ENCODE results near the gene RSBN1. TPM values are rescaled to one million over a fixed set of nuclear protein-coding genes. Genes with fewer than 3 reads are reported as not detected.

RSBN1 gene
- total and polyA plus RNA-seq, 8 donors: 15.6 to 26.8 (median 23.8) TPM

DNA sequence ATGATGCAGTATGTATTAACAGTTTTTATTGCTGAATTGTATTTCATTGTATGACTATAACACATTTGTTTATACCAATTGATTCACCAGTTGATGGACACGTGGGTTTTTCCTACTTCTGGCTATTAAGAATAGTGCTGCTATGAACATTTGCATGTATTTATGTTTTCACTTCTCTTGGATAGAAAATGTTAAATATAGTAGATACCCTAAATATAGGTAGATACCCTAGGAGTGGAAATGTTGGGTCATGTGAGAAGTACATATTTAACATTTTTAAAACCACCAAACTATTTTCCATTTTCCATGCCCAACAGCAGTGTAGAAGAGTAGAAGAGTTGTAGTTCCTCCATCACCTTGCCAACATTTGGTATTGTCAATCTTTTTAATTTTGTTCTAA lies 60.8 kb downstream of the RSBN1 start:
- no peaks in the 10 kb centered on the region for H3K27me3 ChIP-seq
- H3K36me3 ChIP-seq: peaks cover 0 to 47% of the 10 kb centered on the region in 2 donors
- TF ChIP-seq, protein P1, sequence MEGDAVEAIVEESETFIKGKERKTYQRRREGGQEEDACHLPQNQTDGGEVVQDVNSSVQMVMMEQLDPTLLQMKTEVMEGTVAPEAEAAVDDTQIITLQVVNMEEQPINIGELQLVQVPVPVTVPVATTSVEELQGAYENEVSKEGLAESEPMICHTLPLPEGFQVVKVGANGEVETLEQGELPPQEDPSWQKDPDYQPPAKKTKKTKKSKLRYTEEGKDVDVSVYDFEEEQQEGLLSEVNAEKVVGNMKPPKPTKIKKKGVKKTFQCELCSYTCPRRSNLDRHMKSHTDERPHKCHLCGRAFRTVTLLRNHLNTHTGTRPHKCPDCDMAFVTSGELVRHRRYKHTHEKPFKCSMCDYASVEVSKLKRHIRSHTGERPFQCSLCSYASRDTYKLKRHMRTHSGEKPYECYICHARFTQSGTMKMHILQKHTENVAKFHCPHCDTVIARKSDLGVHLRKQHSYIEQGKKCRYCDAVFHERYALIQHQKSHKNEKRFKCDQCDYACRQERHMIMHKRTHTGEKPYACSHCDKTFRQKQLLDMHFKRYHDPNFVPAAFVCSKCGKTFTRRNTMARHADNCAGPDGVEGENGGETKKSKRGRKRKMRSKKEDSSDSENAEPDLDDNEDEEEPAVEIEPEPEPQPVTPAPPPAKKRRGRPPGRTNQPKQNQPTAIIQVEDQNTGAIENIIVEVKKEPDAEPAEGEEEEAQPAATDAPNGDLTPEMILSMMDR (IDR thresholded peaks at IDR 0.05): no peak
- ATAC-seq (no peak), DNase-seq (no peak)
- intact Hi-C loops (cut with DNase I): no loop called here
- H3K4me3 ChIP-seq: no peak overlapping the region
- H3K9me3 ChIP-seq: no peaks in the 10 kb centered on the region
- peaks cover 0 to 7% of the 10 kb centered on the region in 2 donors for H3K4me1 ChIP-seq
- no peak overlapping the region for H3K27ac ChIP-seq

GRCh38 chr1:113751114-113751513 lies 61.2 kb downstream of the RSBN1 start:
- Histone ChIP-seq H3K4me3 (no peak overlapping the region), H3K27ac (no peak overlapping the region), H3K9me3 (no peaks in the 10 kb centered on the region), H3K4me1 (peaks cover 0 to 3% of the 10 kb centered on the region in 2 donors), H3K27me3 (no peaks in the 10 kb centered on the region), H3K36me3 (peaks cover 0 to 47% of the 10 kb centered on the region in 2 donors)
- DNase-seq (no peak), ATAC-seq (no peak)
- intact Hi-C loops (cut with DNase I): no loop called here
- TF ChIP-seq, protein P1 (IDR thresholded peaks at IDR 0.05): no peak

DNA sequence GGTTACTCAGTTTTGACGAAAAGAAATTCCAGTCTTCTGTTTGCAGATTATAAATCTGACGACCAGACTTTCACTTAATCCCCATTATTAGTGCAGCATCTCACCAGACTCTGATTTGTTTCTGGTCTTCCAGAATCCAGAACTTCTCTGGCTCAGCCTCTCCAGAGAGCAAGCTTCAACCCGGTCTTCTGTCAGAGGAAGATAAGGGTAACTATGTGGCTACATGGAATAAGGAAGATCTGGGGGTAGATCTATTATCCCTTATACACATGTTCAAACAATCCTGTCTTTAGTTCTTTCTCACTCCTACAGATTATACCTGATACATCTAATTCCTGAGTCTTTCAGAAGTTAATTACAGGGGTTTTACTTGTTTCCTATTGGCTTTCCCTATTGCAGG lies 62.9 kb downstream of the RSBN1 start:
- Histone ChIP-seq H3K9me3 (no peaks in the 10 kb centered on the region), H3K27ac (no peak overlapping the region), H3K4me3 (no peak overlapping the region), H3K4me1 (no peaks in the 10 kb centered on the region), H3K36me3 (peaks cover 0 to 47% of the 10 kb centered on the region in 2 donors), H3K27me3 (no peaks in the 10 kb centered on the region)
- DNase-seq (no peak), ATAC-seq (no peak)
- intact Hi-C loops (cut with DNase I): no loop called here
- TF ChIP-seq, protein P1 (IDR thresholded peaks at IDR 0.05): no peak

DNA sequence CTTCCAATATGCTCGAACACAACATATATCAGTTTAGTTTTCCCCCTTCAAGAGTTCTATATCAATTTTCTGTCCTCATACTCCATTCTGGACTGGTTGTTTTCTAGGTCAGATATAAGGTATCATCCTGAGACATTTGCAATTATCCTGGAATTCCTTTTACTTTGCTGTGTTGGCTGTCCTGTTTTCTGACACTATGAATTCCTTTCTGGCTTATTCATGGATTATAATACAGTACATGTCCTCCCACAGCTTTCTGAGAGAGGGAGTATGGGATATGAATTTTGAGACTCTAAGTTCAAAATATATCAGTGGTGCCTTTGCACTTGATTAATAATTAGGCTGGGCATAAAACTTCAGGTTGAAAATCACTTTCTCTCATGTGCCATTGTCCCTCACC lies 64.9 kb downstream of the RSBN1 start:
- H3K9me3 ChIP-seq: no peaks in the 10 kb centered on the region
- TF ChIP-seq, protein P1 (IDR thresholded peaks at IDR 0.05): no peak
- no peak for ATAC-seq

DNA sequence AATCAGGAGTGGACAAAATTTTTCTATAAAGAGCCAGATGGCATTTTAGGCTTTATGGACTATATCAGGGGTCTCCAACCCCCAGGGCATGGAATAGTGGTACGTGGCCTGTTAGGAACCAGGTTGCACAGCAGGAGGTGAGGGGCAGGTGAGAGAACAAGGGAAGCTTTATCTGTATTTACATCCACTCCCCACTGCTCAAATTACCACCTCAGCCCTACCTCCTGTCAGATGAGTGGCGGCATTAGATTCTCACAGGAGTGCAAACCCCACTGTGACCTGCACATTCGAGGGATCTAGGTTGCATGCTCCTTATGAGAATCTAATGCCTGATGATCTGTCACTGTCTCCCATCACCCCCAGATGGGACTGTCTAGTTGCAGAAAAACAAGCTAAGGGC lies 66.9 kb downstream of the RSBN1 start:
- no peaks in the 10 kb centered on the region for H3K4me1 ChIP-seq
- no peak overlapping the region for H3K4me3 ChIP-seq
- TF ChIP-seq, protein P1 (IDR thresholded peaks at IDR 0.05): no peak
- DNase-seq (no peak), ATAC-seq (no peak)
- H3K27me3 ChIP-seq: no peaks in the 10 kb centered on the region
- intact Hi-C loops (cut with DNase I): no loop called here
- peaks cover 0 to 32% of the 10 kb centered on the region in 2 donors for H3K36me3 ChIP-seq
- no peak overlapping the region for H3K27ac ChIP-seq
- H3K9me3 ChIP-seq: no peaks in the 10 kb centered on the region

More for the DNA sequence above, 64.9 kb downstream of the RSBN1 start:
- Histone ChIP-seq H3K36me3 (peaks cover 0 to 31% of the 10 kb centered on the region in 2 donors), H3K27me3 (no peaks in the 10 kb centered on the region), H3K4me1 (no peaks in the 10 kb centered on the region), H3K27ac (no peak overlapping the region), H3K4me3 (no peak overlapping the region)
- DNase-seq: no peak
- intact Hi-C loops (cut with DNase I): no loop called here

Data from left lung (tissue), 10 donors.